Large intestine (tissue), 3 donors: Measurements from ENCODE around the gene SYT13. TPM values are rescaled to one million over a fixed set of nuclear protein-coding genes. Genes with fewer than 3 reads are reported as not detected.
A peak's percentile ranks its signal among the peaks of the same experiment; 100 is the strongest.

Source experiments
- DNase-seq, 2 donors: peaks; one replicate each; pipeline versions ENCODE4 v3.0.0 to v3.0.0-alpha.2; 2013
- H3K27ac ChIP-seq: one replicate; pipeline ENCODE4 v1.5.1; 2013; ENCODE audit warnings: low read length
- H3K27me3 ChIP-seq: 2 replicates; pipeline ENCODE4 v1.6.1; 2013; ENCODE audit warnings: low read length; ENCODE audit not compliant: control insufficient read depth, insufficient read depth
- H3K36me3 ChIP-seq: 2 replicates; pipeline ENCODE4 v1.6.1; 2013; ENCODE audit warnings: low read length; ENCODE audit not compliant: control insufficient read depth, insufficient read depth
- H3K4me1 ChIP-seq: one replicate; pipeline ENCODE4 v1.6.1; 2013; ENCODE audit warnings: low read length; ENCODE audit not compliant: control insufficient read depth, insufficient read depth
- H3K4me3 ChIP-seq: one replicate; pipeline ENCODE4 v1.5.1; 2013; ENCODE audit warnings: low read length
- H3K9me3 ChIP-seq: one replicate; pipeline ENCODE4 v1.6.1; 2013; ENCODE audit warnings: mild to moderate bottlenecking, low read depth, low read length, moderate library complexity; ENCODE audit not compliant: control insufficient read depth
- WGBS: methylation state at CpG from one replicate; pipeline ENCODE4 v1.1.5; 2013; ENCODE audit warnings: low lambda C conversion rate; ENCODE audit not compliant: insufficient coverage; 5-methylcytosine and 5-hydroxymethylcytosine counted together
- polyA plus RNA-seq: library from polyadenylated mRNA; unstranded; fragments of 120-200 nt; gene quantifications from one replicate; pipeline ENCODE4 v1.2.1, GENCODE V29; 2013

The SYT13 gene
- polyA plus RNA-seq, 1 donor, result 25.5 TPM

DNA sequence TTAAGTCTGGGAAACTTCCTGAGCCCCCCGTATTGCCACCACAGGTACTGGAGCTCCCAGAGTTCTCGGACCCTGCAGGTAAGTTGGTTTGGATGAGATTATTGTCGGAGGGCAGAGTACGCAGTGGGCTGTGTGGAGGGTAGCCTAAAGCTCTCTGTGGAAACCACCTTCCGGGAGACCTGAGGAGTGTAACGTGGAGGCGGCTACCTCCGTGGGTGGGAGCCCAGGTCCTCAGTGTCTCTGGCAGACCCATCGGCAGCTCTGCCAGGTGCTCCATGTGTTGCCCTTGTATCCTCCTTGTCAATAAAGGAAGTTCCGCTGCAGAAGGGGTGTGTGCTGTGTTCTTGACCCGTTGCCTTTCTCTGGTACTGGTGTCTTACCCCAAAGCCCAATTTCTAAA, 61.4 kb downstream of the SYT13 start:
- Histone ChIP-seq H3K4me3 (no peak overlapping the region), H3K36me3 (peaks cover 81% of the 10 kb centered on the region), H3K27me3 (no peaks in the 10 kb centered on the region), H3K4me1 (no peaks in the 10 kb centered on the region), H3K9me3 (peaks cover 10% of the 10 kb centered on the region), H3K27ac (no peak overlapping the region)
- no CpG with 5 or more reads among the region's 11 CpGs for WGBS
- DNase-seq, result no peak

DNA sequence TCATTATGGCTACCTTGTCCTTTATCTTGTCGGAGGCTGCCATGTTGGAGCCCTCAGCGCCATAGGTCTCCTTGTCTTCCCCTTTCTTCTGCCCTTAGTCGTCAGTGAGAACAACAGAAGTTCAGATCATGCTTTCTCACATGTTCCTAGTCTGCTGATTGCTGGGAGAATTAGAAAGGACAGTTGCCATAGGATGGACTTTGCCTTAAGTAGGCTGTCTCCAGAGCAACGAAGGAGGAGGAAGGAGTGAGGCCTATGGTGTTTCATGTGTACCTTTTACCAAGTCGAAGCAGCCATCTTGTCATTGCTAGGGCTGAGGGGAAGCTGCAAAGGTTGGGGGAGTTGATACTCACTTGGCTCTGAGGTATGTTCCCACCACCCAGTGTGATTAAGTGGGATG, 62.6 kb downstream of the SYT13 start:
- peak; percentile 53 to 80 for DNase-seq
- Histone ChIP-seq H3K9me3 (peaks cover 10% of the 10 kb centered on the region), H3K27me3 (no peaks in the 10 kb centered on the region), H3K4me1 (no peaks in the 10 kb centered on the region), H3K4me3 (no peak overlapping the region), H3K36me3 (peaks cover 80% of the 10 kb centered on the region), H3K27ac (peak overlapping the region; percentile 51)
- WGBS, result 40% methylated on average over 1 of the region's 5 CpGs

DNA sequence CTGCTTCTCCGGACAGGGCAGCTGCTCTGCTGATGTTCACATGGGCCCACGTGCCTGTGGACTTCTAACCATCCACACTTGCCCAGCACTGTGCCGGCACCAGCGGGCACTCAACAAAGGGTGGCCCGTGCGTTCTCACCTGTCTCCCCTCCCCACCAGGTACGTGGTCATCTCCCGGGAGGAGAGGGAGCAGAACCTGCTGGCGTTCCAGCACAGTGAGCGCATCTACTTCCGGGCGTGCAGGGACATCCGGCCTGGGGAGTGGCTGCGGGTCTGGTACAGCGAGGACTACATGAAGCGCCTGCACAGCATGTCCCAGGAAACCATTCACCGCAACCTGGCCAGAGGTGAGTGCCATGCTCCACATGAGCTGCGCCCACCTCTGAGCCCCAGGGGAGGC, 66.7 kb downstream of the SYT13 start:
- no peaks in the 10 kb centered on the region for H3K4me1 ChIP-seq
- peaks cover 58% of the 10 kb centered on the region for H3K36me3 ChIP-seq

DNA sequence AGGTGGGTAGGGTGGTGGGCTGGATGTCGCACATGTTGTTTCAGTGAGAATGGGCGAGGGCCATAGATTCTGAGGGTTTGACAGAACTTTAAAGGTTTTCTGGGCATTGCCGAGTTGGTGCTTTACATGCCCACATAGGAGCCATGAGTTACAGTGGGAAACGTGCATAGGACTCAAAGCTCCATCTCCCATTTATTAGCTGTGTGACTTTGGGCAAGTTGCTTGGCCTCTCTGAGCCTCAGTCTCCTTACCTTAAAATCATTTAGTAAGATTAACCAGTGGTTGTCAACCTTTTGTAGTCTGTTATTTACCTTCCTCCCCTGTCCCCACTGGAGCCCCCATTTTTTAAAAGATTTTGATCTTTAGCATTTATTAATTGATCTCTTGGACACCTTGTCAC, 67.4 kb downstream of the SYT13 start:
- Histone ChIP-seq H3K27me3 (no peaks in the 10 kb centered on the region), H3K27ac (no peak overlapping the region), H3K9me3 (no peaks in the 10 kb centered on the region), H3K4me1 (no peaks in the 10 kb centered on the region), H3K4me3 (no peak overlapping the region), H3K36me3 (peaks cover 58% of the 10 kb centered on the region)
- DNase-seq, result no peak
- WGBS, result no CpG with 5 or more reads among the region's 4 CpGs

More for the DNA sequence above, 66.7 kb downstream of the SYT13 start:
- H3K4me3 ChIP-seq, result no peak overlapping the region
- no peaks in the 10 kb centered on the region for H3K27me3 ChIP-seq
- no peak overlapping the region for H3K27ac ChIP-seq
- DNase-seq, result no peak
- no peaks in the 10 kb centered on the region for H3K9me3 ChIP-seq
- no CpG with 5 or more reads among the region's 18 CpGs for WGBS

DNA sequence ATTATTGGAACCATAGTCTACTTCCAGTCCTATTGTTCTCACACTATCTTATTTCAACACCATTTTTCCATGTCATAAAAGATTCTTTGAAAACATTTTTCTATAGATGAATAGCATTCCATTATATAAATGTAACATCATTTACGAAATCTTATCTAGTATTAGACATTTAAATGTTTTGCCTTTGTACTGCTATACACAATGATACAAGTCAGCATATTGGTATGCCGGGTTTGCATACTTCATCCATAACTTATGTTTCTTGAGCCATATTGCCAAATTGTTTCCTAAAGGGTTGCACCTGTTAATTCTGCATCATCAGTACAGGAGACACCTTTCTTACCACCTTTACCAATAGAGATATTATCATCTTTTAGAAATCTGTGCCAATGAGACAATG, 68.2 kb downstream of the SYT13 start:
- WGBS, result 100% methylated on average over 1 of the region's 2 CpGs
- Histone ChIP-seq H3K36me3 (peaks cover 65% of the 10 kb centered on the region), H3K9me3 (no peaks in the 10 kb centered on the region), H3K27me3 (no peaks in the 10 kb centered on the region), H3K27ac (no peak overlapping the region), H3K4me1 (no peaks in the 10 kb centered on the region), H3K4me3 (no peak overlapping the region)
- no peak for DNase-seq

DNA sequence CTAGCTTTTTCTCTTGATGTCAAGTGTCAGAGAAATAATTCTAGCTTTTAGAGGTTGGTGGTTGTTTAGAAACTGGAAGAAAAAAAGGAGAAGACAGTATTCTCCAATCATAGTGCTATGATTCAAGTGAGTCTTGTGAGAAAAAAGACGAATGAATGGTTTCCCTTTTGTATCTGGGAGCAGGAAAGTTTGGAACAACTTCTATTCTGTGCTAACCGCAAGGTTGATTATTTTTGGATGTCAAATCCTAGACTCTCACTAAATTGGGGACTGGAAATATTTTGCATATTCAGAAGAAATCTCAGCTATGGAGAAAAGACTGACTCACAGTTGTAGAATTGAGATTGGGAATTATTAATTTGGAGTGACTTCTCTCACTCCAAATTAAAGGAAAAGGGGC, 69.2 kb downstream of the SYT13 start:
- no peak for DNase-seq

DNA sequence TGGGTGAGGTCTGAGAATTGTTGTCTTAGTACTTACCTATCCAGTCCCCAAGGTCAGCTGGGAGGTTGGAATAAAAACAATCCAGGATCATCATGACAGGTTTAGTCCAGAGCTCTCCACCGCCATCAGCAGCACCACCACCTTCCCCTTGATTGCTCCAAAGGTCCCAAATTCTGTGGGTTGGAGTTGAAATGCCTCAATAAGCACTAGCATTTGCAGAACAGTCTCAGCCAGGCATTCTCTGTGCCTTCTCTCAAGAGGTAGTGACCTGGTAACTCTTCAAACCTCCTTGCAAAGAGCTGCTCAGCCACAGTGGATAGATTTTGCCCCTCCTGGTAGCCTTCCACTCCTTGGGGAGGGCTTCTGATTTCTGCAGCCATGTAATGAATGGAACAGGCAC, 70.1 kb downstream of the SYT13 start:
- whole genome bisulfite sequencing, result no CpG with 5 or more reads among the region's 1 CpG

More for the DNA sequence above, 69.2 kb downstream of the SYT13 start:
- no peak overlapping the region for H3K27ac ChIP-seq
- WGBS, result 70% methylated on average over 2 of the region's 2 CpGs
- peaks cover 67% of the 10 kb centered on the region for H3K36me3 ChIP-seq
- no peaks in the 10 kb centered on the region for H3K27me3 ChIP-seq
- H3K4me3 ChIP-seq, result no peak overlapping the region
- no peaks in the 10 kb centered on the region for H3K4me1 ChIP-seq
- H3K9me3 ChIP-seq, result no peaks in the 10 kb centered on the region

DNA sequence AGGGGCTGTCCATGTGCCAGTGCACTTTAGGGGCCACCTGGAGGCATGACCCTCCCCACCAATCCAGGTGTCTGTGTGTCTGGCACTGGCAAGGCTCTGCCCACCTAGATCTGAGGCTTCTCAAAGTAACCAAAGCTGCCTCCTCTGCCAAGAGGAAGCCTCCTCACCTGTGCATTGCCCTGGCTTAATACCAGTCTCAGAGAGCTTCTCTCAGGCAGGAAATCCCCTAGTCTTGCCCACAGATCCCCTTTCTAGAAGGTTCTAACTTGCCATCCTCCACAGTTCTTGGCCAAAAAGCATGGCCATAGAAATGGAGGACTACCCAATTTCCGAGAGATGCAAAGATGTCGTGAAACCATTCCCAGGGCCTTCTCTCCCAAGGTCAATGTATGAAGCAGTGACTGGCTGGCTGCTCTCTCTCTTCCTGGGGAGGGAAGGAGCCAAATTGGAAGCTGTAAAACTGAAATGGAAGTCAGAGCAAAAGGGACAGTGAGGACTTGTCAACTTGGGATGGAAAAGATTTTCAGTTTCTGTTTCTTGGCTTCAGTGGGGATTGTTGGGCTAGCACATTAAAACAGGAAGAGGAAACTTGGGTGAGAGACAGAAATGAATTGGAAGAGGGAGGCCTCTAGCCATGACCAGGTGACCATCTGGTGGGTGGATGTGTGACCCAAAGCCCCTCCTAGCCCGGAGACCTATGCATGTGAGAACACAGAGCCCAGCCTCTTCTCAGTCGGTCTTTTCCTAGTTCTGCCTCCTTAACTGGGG, 70.9 kb downstream of the SYT13 start:
- WGBS, result 100% methylated on average over 1 of the region's 4 CpGs
- Histone ChIP-seq H3K27me3 (no peaks in the 10 kb centered on the region), H3K4me3 (no peak overlapping the region), H3K27ac (no peak overlapping the region), H3K9me3 (no peaks in the 10 kb centered on the region), H3K4me1 (peaks cover 6% of the 10 kb centered on the region), H3K36me3 (peaks cover 68% of the 10 kb centered on the region)
- no peak for DNase-seq

More for the DNA sequence above, 70.1 kb downstream of the SYT13 start:
- Histone ChIP-seq H3K36me3 (peaks cover 68% of the 10 kb centered on the region), H3K27me3 (no peaks in the 10 kb centered on the region), H3K27ac (no peak overlapping the region), H3K4me3 (no peak overlapping the region), H3K9me3 (no peaks in the 10 kb centered on the region), H3K4me1 (no peaks in the 10 kb centered on the region)
- no peak for DNase-seq

DNA sequence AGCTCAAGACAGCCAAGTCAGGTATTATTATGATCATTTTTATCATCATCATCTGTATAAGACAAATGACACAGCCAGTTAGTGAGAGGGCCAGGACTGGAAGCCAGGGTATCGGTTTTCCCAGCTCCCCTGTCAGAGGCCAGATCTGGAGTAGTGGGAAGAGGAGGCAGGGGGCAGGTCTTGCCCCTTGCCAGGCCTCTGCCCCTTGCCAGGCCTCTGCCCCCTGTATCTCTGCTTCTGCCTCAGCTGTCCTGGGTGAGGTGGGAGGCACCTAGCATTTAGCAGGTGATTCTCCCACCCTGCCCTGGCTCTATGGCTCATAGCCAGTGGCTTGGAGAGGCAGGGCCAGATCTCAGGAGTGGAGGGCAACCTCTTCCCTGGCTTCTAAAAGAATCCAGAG, 72.4 kb downstream of the SYT13 start:
- H3K4me1 ChIP-seq, result peaks cover 19% of the 10 kb centered on the region
- no peak overlapping the region for H3K27ac ChIP-seq
- H3K4me3 ChIP-seq, result no peak overlapping the region
- DNase-seq, result no peak
- no CpG with 5 or more reads among the region's 1 CpG for WGBS
- H3K36me3 ChIP-seq, result peaks cover 70% of the 10 kb centered on the region
- H3K27me3 ChIP-seq, result no peaks in the 10 kb centered on the region
- no peaks in the 10 kb centered on the region for H3K9me3 ChIP-seq

DNA sequence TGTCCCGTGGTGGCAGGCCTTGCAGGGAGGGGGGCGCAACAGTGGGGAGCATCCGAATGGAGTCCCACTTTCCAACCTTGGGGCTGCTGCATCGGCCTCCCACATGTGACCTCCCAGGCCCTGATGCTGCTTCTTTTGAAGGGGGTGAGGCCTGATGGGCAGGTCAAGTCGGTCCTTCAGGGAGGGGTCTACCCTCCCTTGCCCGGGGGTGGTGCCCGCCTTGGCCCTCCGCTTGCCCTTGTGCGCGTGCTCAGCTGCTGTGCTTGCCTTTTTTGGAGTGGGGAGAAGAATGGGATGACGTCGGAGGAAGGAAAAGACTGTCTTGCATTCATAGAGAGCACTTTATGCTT, 72.8 kb downstream of the SYT13 start:
- H3K9me3 ChIP-seq, result no peaks in the 10 kb centered on the region
- H3K27ac ChIP-seq, result no peak overlapping the region
- peaks cover 22% of the 10 kb centered on the region for H3K4me1 ChIP-seq
- WGBS, result no CpG with 5 or more reads among the region's 12 CpGs
- no peak overlapping the region for H3K4me3 ChIP-seq
- no peak for DNase-seq
- peaks cover 71% of the 10 kb centered on the region for H3K36me3 ChIP-seq
- H3K27me3 ChIP-seq, result no peaks in the 10 kb centered on the region
